Ovary (tissue), 9 donors: ENCODE measurements around the gene NR1D2. TPM values are rescaled to one million over a fixed set of nuclear protein-coding genes. Genes with fewer than 3 reads are reported as not detected.

ENCODE experiments used
- DNase-seq, 5 donors: peaks; one replicate each; pipeline ENCODE4 v3.0.0-alpha.2; 2019 to 2020
- H3K27ac ChIP-seq, 2 donors: fragments of 200-600 bp; one replicate each; pipeline versions ENCODE4 v1.5.1 to v1.8.0; 2019 to 2022
- H3K27me3 ChIP-seq: fragments of 200-600 bp; one replicate; pipeline ENCODE4 v1.8.0; 2022
- H3K36me3 ChIP-seq: fragments of 200-600 bp; sonication (generic); one replicate; pipeline ENCODE4 v1.5.1; 2019
- H3K4me1 ChIP-seq: one replicate; pipeline ENCODE4 v1.8.1; 2013; ENCODE audit warnings: mild to moderate bottlenecking, moderate library complexity; ENCODE audit not compliant: insufficient read depth
- H3K4me3 ChIP-seq: fragments of 200-600 bp; sonication (generic); one replicate; pipeline ENCODE4 v1.5.1; 2017
- H3K9me3 ChIP-seq, 2 donors: fragments of 200-600 bp in 1 of 2; sonication (generic) in 1 of 2; one replicate each; pipeline versions ENCODE4 v1.5.1 to v1.8.1; 2013 to 2019; ENCODE audit warnings: mild to moderate bottlenecking in 1 of 2, moderate library complexity in 1 of 2
- EP300 ChIP-seq: sonication (generic); formaldehyde crosslinking; IDR thresholded peaks from one replicate; pipeline ENCODE4 v1.6.1; 2017; ENCODE audit warnings: antibody characterized with exemption
- POLR2A ChIP-seq: fragments of 450-650 bp; IDR thresholded peaks from one replicate; pipeline ENCODE4 v1.6.1; 2017; ENCODE audit warnings: antibody characterized with exemption, mild to moderate bottlenecking, moderate library complexity
- WGBS, 3 donors: extraction: QIAGEN DNeasy Blood & Tissue Kit in 1 of 3; methylation state at CpG; one replicate each; pipeline versions ENCODE4 v1.1.5 to v1.1.7; 2013 to 2017; 5-methylcytosine and 5-hydroxymethylcytosine counted together
- intact Hi-C, 4 donors: fragments of 100-400 bp; cut with DNase I; formaldehyde crosslinking; loops; one replicate each; pipeline versions ENCODE4 v1.11.0 to v1.15.1; 2022 to 2023
- polyA plus RNA-seq, 2 donors: library from polyadenylated mRNA; stranded (reverse); fragments of 200-250 nt in 1 of 2; fragments of 350-450 nt in 1 of 2; fragmentation: Illumina TruSeq in 1 of 2; extraction: RNeasy Lipid Tissue Mini Kit (QIAGEN cat#74804) in 1 of 2; gene quantifications; one replicate each; pipeline ENCODE4 v1.2.3, GENCODE V29; 2013 to 2014
- total RNA-seq, 7 donors: library from RNA; depleted of rRNA in 2 of 7; stranded (reverse); fragments of >200 nt in 2 of 7; fragmentation: NEBNext Ultra II Directional in 3 of 7; extraction: Animal tissue kit (Norgen Biotek cat#: 25700) in 3 of 7; gene quantifications; one replicate each; pipeline versions ENCODE4 v1.1.0 to v1.2.4, GENCODE V29; 2016 to 2023
- TF ChIP-seq, protein P1 (sequence below), 3 donors: fragments of 450-650 bp in 2 of 3; fragments of 200-600 bp in 1 of 3; IDR thresholded peaks; one replicate each; pipeline versions ENCODE4 v1.5.1 to v1.8.0; 2016 to 2022; ENCODE audit warnings: antibody characterized with exemption in 3 of 3, mild to moderate bottlenecking in 1 of 3
- donor health status: DM: no; HTN: no; CAD: no; lungs with moderate emphysema.
- donor health status: DM: no; HTN: no; CAD: no.
- donor health status: Bipolar disorder and iron deficiency.
- donor health status: DM: yes; HTN: yes; CAD: no.
- donor health status: DM: no; HTN: no; CAD: no.
- donor health status: DM: yes; HTN: yes; CAD: no.

Gene NR1D2
- total and polyA plus RNA-seq, 9 donors: 26.9 to 74.3 (median 34.4) TPM

DNA sequence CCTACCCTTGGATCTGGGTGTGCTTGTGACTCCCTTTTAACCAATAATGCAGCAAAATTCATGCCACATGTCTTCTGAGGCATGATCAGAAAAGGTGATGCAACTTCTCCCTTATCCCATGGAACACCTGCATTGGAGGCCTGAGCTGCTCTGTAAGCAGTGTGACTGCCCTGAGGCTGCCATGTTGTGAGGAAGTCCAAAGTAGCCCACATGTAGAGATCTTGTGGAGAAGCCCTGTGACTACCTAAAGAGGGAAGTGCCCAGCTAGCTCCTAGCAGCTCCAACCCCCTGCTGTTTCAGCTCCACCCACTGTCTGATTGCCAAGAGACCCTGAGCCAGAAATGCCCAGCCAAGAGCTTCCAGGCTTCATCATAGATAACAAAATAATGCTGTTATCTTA lies 6.4 kb upstream of the NR1D2 start:
- no peak for DNase-seq
- TF ChIP-seq, protein P1, sequence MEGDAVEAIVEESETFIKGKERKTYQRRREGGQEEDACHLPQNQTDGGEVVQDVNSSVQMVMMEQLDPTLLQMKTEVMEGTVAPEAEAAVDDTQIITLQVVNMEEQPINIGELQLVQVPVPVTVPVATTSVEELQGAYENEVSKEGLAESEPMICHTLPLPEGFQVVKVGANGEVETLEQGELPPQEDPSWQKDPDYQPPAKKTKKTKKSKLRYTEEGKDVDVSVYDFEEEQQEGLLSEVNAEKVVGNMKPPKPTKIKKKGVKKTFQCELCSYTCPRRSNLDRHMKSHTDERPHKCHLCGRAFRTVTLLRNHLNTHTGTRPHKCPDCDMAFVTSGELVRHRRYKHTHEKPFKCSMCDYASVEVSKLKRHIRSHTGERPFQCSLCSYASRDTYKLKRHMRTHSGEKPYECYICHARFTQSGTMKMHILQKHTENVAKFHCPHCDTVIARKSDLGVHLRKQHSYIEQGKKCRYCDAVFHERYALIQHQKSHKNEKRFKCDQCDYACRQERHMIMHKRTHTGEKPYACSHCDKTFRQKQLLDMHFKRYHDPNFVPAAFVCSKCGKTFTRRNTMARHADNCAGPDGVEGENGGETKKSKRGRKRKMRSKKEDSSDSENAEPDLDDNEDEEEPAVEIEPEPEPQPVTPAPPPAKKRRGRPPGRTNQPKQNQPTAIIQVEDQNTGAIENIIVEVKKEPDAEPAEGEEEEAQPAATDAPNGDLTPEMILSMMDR (IDR thresholded peaks at IDR 0.05): no peak
- TF ChIP-seq POLR2A (no peak), EP300 (no peak)
- H3K4me1 ChIP-seq: no peaks in the 10 kb centered on the region
- H3K36me3 ChIP-seq: no peaks in the 10 kb centered on the region
- no peaks in the 10 kb centered on the region for H3K9me3 ChIP-seq
- H3K27me3 ChIP-seq: no peaks in the 10 kb centered on the region
- H3K4me3 ChIP-seq: no peak overlapping the region
- intact Hi-C loops: no loop called here
- no peak overlapping the region for H3K27ac ChIP-seq

- intact Hi-C loops: no loop called here
- Histone ChIP-seq H3K27me3 (no peaks in the 10 kb centered on the region), H3K4me1 (peaks cover 1% of the 10 kb centered on the region), H3K27ac (no peak overlapping the region), H3K4me3 (no peak overlapping the region), H3K36me3 (no peaks in the 10 kb centered on the region), H3K9me3 (no peaks in the 10 kb centered on the region)
- TF ChIP-seq, protein P1 (IDR thresholded peaks at IDR 0.05): no peak
- TF ChIP-seq POLR2A (no peak), EP300 (no peak)
- WGBS, 3 donors: 74 to 84% (median 80%) methylated on average over 5 of the region's 5 CpGs
- DNase-seq: no peak
Measured at GRCh38 chr3:23940775-23941174, 4.3 kb upstream of the NR1D2 start.

DNA sequence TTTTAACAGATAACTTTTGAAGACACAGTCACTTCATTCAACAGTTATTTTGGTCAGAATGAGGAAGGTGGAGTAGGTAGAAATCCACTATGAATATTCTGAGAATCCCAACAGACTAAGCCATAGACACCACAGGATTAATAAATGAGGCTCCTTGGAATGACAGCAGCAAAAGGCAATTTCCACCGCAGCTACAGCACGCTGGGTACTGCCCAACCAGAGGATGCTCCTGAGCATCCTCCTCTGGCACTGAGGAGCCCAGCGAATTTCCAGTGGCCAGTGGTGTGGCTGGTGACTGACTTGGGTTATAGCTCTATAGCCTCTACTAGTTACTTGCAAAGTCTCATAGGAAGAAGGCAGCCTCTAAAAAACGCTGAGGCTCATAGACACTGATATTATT lies 3.6 kb upstream of the NR1D2 start:
- peaks cover 1% of the 10 kb centered on the region for H3K4me1 ChIP-seq
- intact Hi-C loops: no loop called here
- no peak for DNase-seq
- no peaks in the 10 kb centered on the region for H3K9me3 ChIP-seq
- H3K36me3 ChIP-seq: no peaks in the 10 kb centered on the region
- TF ChIP-seq EP300: no peak
- TF ChIP-seq, protein P1 (IDR thresholded peaks at IDR 0.05): no peak
- no peak for TF ChIP-seq POLR2A
- H3K27me3 ChIP-seq: no peaks in the 10 kb centered on the region
- H3K4me3 ChIP-seq: no peak overlapping the region
- WGBS, 3 donors: 84 to 89% (median 85%) methylated on average over 4 of the region's 4 CpGs
- no peak overlapping the region for H3K27ac ChIP-seq

- Histone ChIP-seq H3K9me3 (no peaks in the 10 kb centered on the region), H3K27ac (no peak overlapping the region), H3K4me1 (peaks cover 1% of the 10 kb centered on the region), H3K36me3 (no peaks in the 10 kb centered on the region), H3K4me3 (no peak overlapping the region), H3K27me3 (no peaks in the 10 kb centered on the region)
- WGBS, 3 donors: 90 to 94% (median 90%) methylated on average over 11 of the region's 11 CpGs
- no peak for TF ChIP-seq EP300
- TF ChIP-seq POLR2A: no peak
- TF ChIP-seq, protein P1 (IDR thresholded peaks at IDR 0.05): no peak
- DNase-seq: no peak
- intact Hi-C loops: no loop called here
Measured at GRCh38 chr3:23942546-23942945, 2.5 kb upstream of the NR1D2 start.
